NCI-H345 (cell line): ENCODE measurements around the gene MYO10.
A peak's percentile ranks its signal among the peaks of the same experiment; 100 is the strongest.
"Not testable (repeated sequence)": the region's sequence is repeated elsewhere in the genome, so short reads cannot be mapped to it uniquely, and the experiment has no call there.

ENCODE experiments used
- DNase-seq: peaks from one replicate; lab custom pipeline; 2025; lab: John Stamatoyannopoulos, UW

The MYO10 gene

GRCh38 chr5:16784088-16784487, 152.0 kb downstream of the MYO10 start:
- DNase-seq: no peak

- no peak for DNase-seq
Observed at GRCh38 chr5:16781828-16782626, 154.1 kb downstream of the MYO10 start.

GRCh38 chr5:16780325-16780724, 155.8 kb downstream of the MYO10 start:
- no peak for DNase-seq

GRCh38 chr5:16777432-16777831, 158.7 kb downstream of the MYO10 start:
- DNase-seq: no peak

- no peak for DNase-seq
Observed at GRCh38 chr5:16776611-16777251, 159.4 kb downstream of the MYO10 start.

GRCh38 chr5:16774806-16775205, 161.3 kb downstream of the MYO10 start:
- DNase-seq: peak; percentile 9

GRCh38 chr5:16773991-16774390, 162.1 kb downstream of the MYO10 start:
- DNase-seq: peak; percentile 40

GRCh38 chr5:16772556-16772955, 163.5 kb downstream of the MYO10 start:
- no peak for DNase-seq

GRCh38 chr5:16768184-16768583, 167.9 kb downstream of the MYO10 start:
- no peak for DNase-seq

GRCh38 chr5:16763211-16763610, 172.9 kb downstream of the MYO10 start:
- no peak for DNase-seq

GRCh38 chr5:16759147-16759773, 176.8 kb downstream of the MYO10 start:
- no peak for DNase-seq

GRCh38 chr5:16757989-16758501, 178.0 kb downstream of the MYO10 start:
- no peak for DNase-seq

GRCh38 chr5:16757577-16757976, 178.5 kb downstream of the MYO10 start:
- DNase-seq: not testable (repeated sequence)

- no peak for DNase-seq
Observed at GRCh38 chr5:16757146-16757545, 178.9 kb downstream of the MYO10 start.

GRCh38 chr5:16756692-16757091, 179.4 kb downstream of the MYO10 start:
- no peak for DNase-seq

GRCh38 chr5:16755641-16756040, 180.4 kb downstream of the MYO10 start:
- no peak for DNase-seq

- DNase-seq: no peak
Observed at GRCh38 chr5:16754601-16755000, 181.5 kb downstream of the MYO10 start.

- no peak for DNase-seq
Observed at GRCh38 chr5:16754086-16754485, 182.0 kb downstream of the MYO10 start.

GRCh38 chr5:16750445-16750844, 185.6 kb downstream of the MYO10 start:
- DNase-seq: no peak

GRCh38 chr5:16749626-16750025, 186.5 kb downstream of the MYO10 start:
- no peak for DNase-seq

GRCh38 chr5:16744164-16744880, 191.8 kb downstream of the MYO10 start:
- no peak for DNase-seq

GRCh38 chr5:16742938-16743337, 193.2 kb downstream of the MYO10 start:
- DNase-seq: no peak
